Gastrocnemius medialis (tissue), 4 donors: ENCODE results near the gene DNTTIP2.

ENCODE experiments used
- CTCF ChIP-seq, 5 experiments: fragments of 450-650 bp in 3 of 5; fragments of 200-600 bp in 2 of 5; sonication (generic) in 2 of 5; IDR thresholded peaks in 4 of 5; conservative IDR thresholded peaks in 1 of 5; 1 replicate in 4 of 5; 2 replicates in 1 of 5; pipeline ENCODE4 v1.5.1; 2016 to 2019; ENCODE audit warnings: antibody characterized with exemption in 5 of 5, mild to moderate bottlenecking in 3 of 5, moderate library complexity in 3 of 5
- POLR2A ChIP-seq, 2 donors: fragments of 450-650 bp; IDR thresholded peaks; one replicate each; pipeline ENCODE4 v1.6.1; 2017; ENCODE audit warnings: antibody characterized with exemption in 2 of 2, mild to moderate bottlenecking in 2 of 2, moderate library complexity in 2 of 2

- no peak for TF ChIP-seq CTCF (IDR thresholded peaks at IDR 0.05 in 4 of 5, conservative IDR thresholded peaks at IDR 0.05 in 1 of 5)
- TF ChIP-seq POLR2A (IDR thresholded peaks at IDR 0.05): no peak
Observed at GRCh38 chr1:93853940-93854339, 25.1 kb downstream of the DNTTIP2 start.
